SK-N-SH treated with all-trans-retinoic acid at 6 μM for 48 hours (cell line): Measurements from ENCODE around the gene CEACAM5.

ENCODE experiments used
- ARNTL ChIP-seq: fragments of 450-650 bp; formaldehyde crosslinking; IDR thresholded peaks from 2 replicates; pipeline ENCODE4 v1.5.0; 2020; ENCODE audit warnings: low read depth, mild to moderate bottlenecking, moderate library complexity, borderline replicate concordance
- GLIS3 ChIP-seq: fragments of 250-450 bp; sonication (Bioruptor Pico); IDR thresholded peaks from 2 replicates; pipeline ENCODE4 v1.5.0; 2020; ENCODE audit warnings: mild to moderate bottlenecking, moderate library complexity
- PPARA ChIP-seq: fragments of 250-450 bp; sonication (Bioruptor Pico); IDR thresholded peaks from 2 replicates; pipeline ENCODE4 v1.5.0; 2020; ENCODE audit warnings: mild to moderate bottlenecking, borderline replicate concordance
- RARB ChIP-seq: fragments of 250-450 bp; sonication (Bioruptor Pico); IDR thresholded peaks from 2 replicates; pipeline ENCODE4 v1.8.0; 2021; ENCODE audit warnings: mild to moderate bottlenecking, moderate library complexity
- TOX ChIP-seq: fragments of 250-450 bp; sonication (Bioruptor Pico); IDR thresholded peaks from 2 replicates; pipeline ENCODE4 v1.8.0; 2021; ENCODE audit warnings: mild to moderate bottlenecking, moderate library complexity, borderline replicate concordance
- ZFP3 ChIP-seq: fragments of 250-450 bp; sonication (Bioruptor Pico); IDR thresholded peaks from 2 replicates; pipeline ENCODE4 v1.5.0; 2020; ENCODE audit warnings: mild to moderate bottlenecking, moderate library complexity
- ZFP30 ChIP-seq: fragments of 450-650 bp; formaldehyde crosslinking; IDR thresholded peaks from 2 replicates; pipeline ENCODE4 v1.5.0; 2022; ENCODE audit warnings: mild to moderate bottlenecking, moderate library complexity
- ZNF70 ChIP-seq: fragments of 450-650 bp; formaldehyde crosslinking; IDR thresholded peaks from 2 replicates; pipeline ENCODE4 v1.5.0; 2020; ENCODE audit warnings: mild to moderate bottlenecking, moderate library complexity
- TF ChIP-seq, protein P1 (sequence below): fragments of 250-450 bp; sonication (Bioruptor Pico); IDR thresholded peaks from 2 replicates; pipeline ENCODE4 v1.8.0; 2020; ENCODE audit warnings: mild to moderate bottlenecking, moderate library complexity, borderline replicate concordance

DNA sequence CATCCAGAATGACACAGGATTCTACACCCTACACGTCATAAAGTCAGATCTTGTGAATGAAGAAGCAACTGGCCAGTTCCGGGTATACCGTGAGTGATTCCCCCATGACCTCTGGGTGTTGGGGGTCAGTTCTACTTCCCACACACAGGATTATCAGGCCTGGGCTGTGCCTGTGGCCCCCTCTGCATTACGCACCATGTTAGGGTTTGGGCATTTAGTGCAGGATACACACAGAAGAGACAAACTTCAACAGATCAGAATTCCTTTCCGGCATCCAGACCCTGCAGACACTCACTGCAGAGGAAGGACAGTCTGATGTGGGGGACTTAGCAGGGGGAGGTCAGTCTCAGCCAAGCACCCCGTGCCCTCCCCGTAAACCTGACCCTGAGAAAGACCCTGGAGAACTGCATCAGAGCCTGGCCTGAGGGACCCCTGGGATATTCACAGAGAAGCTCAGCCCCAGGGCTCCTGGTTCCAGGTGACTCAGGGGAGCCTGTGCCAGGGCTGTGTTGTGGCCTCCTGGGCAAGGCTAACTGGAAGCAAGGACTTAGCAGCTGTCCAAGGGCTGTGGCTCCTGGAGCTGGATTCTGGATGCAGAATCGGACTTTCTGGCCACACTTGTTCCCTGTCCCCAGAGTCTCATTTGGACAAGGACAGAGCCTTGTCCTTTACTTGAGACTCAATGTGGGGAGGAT is 1.7 kb downstream of the CEACAM5 start:
- no peak for TF ChIP-seq ARNTL
- TF ChIP-seq GLIS3 (CRISPR knock-in tag) = no peak
- TF ChIP-seq PPARA (CRISPR knock-in tag) = no peak
- no peak for TF ChIP-seq ZFP30 (CRISPR knock-in tag)
- no peak for TF ChIP-seq TOX (CRISPR knock-in tag)
- no peak for TF ChIP-seq ZNF70 (CRISPR knock-in tag)
- no peak for TF ChIP-seq ZFP3
- no peak for TF ChIP-seq RARB (CRISPR knock-in tag)
- TF ChIP-seq, protein P1, sequence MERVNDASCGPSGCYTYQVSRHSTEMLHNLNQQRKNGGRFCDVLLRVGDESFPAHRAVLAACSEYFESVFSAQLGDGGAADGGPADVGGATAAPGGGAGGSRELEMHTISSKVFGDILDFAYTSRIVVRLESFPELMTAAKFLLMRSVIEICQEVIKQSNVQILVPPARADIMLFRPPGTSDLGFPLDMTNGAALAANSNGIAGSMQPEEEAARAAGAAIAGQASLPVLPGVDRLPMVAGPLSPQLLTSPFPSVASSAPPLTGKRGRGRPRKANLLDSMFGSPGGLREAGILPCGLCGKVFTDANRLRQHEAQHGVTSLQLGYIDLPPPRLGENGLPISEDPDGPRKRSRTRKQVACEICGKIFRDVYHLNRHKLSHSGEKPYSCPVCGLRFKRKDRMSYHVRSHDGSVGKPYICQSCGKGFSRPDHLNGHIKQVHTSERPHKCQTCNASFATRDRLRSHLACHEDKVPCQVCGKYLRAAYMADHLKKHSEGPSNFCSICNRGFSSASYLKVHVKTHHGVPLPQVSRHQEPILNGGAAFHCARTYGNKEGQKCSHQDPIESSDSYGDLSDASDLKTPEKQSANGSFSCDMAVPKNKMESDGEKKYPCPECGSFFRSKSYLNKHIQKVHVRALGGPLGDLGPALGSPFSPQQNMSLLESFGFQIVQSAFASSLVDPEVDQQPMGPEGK (CRISPR knock-in tag) = no peak
